Lung (tissue), 12 donors: ENCODE data around the gene IKBKG. TPM values are rescaled to one million over a fixed set of nuclear protein-coding genes. Genes with fewer than 3 reads are reported as not detected.
"Not testable (repeated sequence)": the region's sequence is repeated elsewhere in the genome, so short reads cannot be mapped to it uniquely, and the experiment has no call there.

Experiments used
- ATAC-seq: fragments of 200-7000 bp; cut with Tn5 transposase; one replicate; pipeline ENCODE4 v1.9.1; 2020; ENCODE audit warnings: moderate number of reproducible peaks; ENCODE audit not compliant: insufficient read depth, low FRiP score
- DNase-seq, 3 donors: peaks; one replicate each; pipeline ENCODE4 v3.0.0-alpha.2; 2013 to 2017
- H3K27ac ChIP-seq, 2 donors: one replicate each; pipeline ENCODE4 v1.5.1; 2013; ENCODE audit warnings: mild to moderate bottlenecking in 2 of 2, moderate library complexity in 2 of 2, control low read depth in 1 of 2, inconsistent platforms in 1 of 2, low read depth in 1 of 2, low read length in 1 of 2
- H3K27me3 ChIP-seq, 3 donors: one replicate each; pipeline ENCODE4 v1.5.1; 2013; ENCODE audit warnings: low read length in 2 of 3; ENCODE audit not compliant: control insufficient read depth in 3 of 3, insufficient read depth in 3 of 3
- H3K36me3 ChIP-seq, 4 donors: one replicate each; pipeline ENCODE4 v1.5.1; 2013; ENCODE audit warnings: low read length in 4 of 4, mild to moderate bottlenecking in 1 of 4, moderate library complexity in 1 of 4; ENCODE audit not compliant: control insufficient read depth in 4 of 4, insufficient read depth in 4 of 4
- H3K4me1 ChIP-seq, 5 donors: one replicate each; pipeline ENCODE4 v1.5.1; 2013; ENCODE audit warnings: low read length in 5 of 5, mild to moderate bottlenecking in 2 of 5, moderate library complexity in 1 of 5; ENCODE audit not compliant: control insufficient read depth in 5 of 5, insufficient read depth in 5 of 5
- H3K4me3 ChIP-seq: one replicate; pipeline ENCODE4 v1.5.1; 2013; ENCODE audit warnings: mild to moderate bottlenecking, control low read depth, moderate library complexity
- H3K9ac ChIP-seq, 2 donors: one replicate each; pipeline ENCODE4 v1.5.1; 2013; ENCODE audit warnings: low read length in 2 of 2, control low read depth in 1 of 2; ENCODE audit not compliant: insufficient read depth in 1 of 2
- H3K9me3 ChIP-seq, 4 donors: one replicate each; pipeline ENCODE4 v1.5.1; 2013; ENCODE audit warnings: low read length in 3 of 4, mild to moderate bottlenecking in 1 of 4, moderate library complexity in 1 of 4; ENCODE audit not compliant: control insufficient read depth in 4 of 4, insufficient read depth in 3 of 4
- CTCF ChIP-seq: IDR thresholded peaks from 2 replicates; pipeline ENCODE4 v1.5.1; 2012; ENCODE audit warnings: mild to moderate bottlenecking; ENCODE audit errors: control extremely low read depth, extremely low read depth
- WGBS, 2 donors: extraction: QIAGEN DNeasy Blood & Tissue Kit; methylation state at CpG; one replicate each; pipeline ENCODE4 v1.1.7; 2013; 5-methylcytosine and 5-hydroxymethylcytosine counted together
- polyA plus RNA-seq, 2 donors: library from polyadenylated mRNA; stranded (reverse); fragments of 200-250 nt; gene quantifications; one replicate each; pipeline ENCODE4 v1.2.1, GENCODE V29; 2013
- total RNA-seq, 2 donors: library from RNA; depleted of rRNA in 1 of 2; stranded (reverse); fragments of >200 nt in 1 of 2; gene quantifications; one replicate each; pipeline ENCODE4 v1.2.1, GENCODE V29; 2014 to 2021
- donor health status: control.
- donor health status: control.
- donor health status: Bipolar disorder and iron deficiency.
- donor health status: healthy.
- donor health status: DM: yes; HTN: yes; CAD: no.

The IKBKG gene
- total and polyA plus RNA-seq, 4 donors, result 12.0 to 58.3 (median 36.4) TPM

GRCh38 chrX:154603438-154604430, 56.3 kb downstream of the IKBKG start:
- H3K4me3 ChIP-seq, result no peak overlapping the region
- peaks cover 0 to 5% (median 2%) of the 10 kb centered on the region in 4 donors for H3K9me3 ChIP-seq
- H3K27me3 ChIP-seq, result no peaks in the 10 kb centered on the region
- H3K9ac ChIP-seq, result no peak overlapping the region
- WGBS, 2 donors, result 77 to 86% methylated on average over 13 of the region's 13 CpGs
- peak overlapping the region in 1 of 2 donors; percentile 32 for H3K27ac ChIP-seq
- no peak for ATAC-seq
- no peak for TF ChIP-seq CTCF
- no peaks in the 10 kb centered on the region for H3K36me3 ChIP-seq
- no peaks in the 10 kb centered on the region for H3K4me1 ChIP-seq
- no peak for DNase-seq

- no peaks in the 10 kb centered on the region for H3K4me1 ChIP-seq
- 82 to 85% methylated on average over 6 of the region's 6 CpGs for WGBS, 2 donors
- no peak for TF ChIP-seq CTCF
- peaks cover 0 to 5% (median 2%) of the 10 kb centered on the region in 4 donors for H3K9me3 ChIP-seq
- DNase-seq (no peak), ATAC-seq (no peak)
- no peaks in the 10 kb centered on the region for H3K27me3 ChIP-seq
- H3K9ac ChIP-seq, result no peak overlapping the region
- no peak overlapping the region for H3K27ac ChIP-seq
- no peak overlapping the region for H3K4me3 ChIP-seq
- H3K36me3 ChIP-seq, result no peaks in the 10 kb centered on the region
Observed at GRCh38 chrX:154605566-154605965, 58.1 kb downstream of the IKBKG start.

- 50 to 60% methylated on average over 6 of the region's 6 CpGs for WGBS, 2 donors
- no peaks in the 10 kb centered on the region for H3K36me3 ChIP-seq
- no peak for DNase-seq
- no peak for ATAC-seq
- TF ChIP-seq CTCF, result no peak
- H3K27ac ChIP-seq, result no peak overlapping the region
- H3K4me1 ChIP-seq, result no peaks in the 10 kb centered on the region
- no peak overlapping the region for H3K9ac ChIP-seq
- peaks cover 0 to 5% (median 2%) of the 10 kb centered on the region in 4 donors for H3K9me3 ChIP-seq
- H3K4me3 ChIP-seq, result no peak overlapping the region
- no peaks in the 10 kb centered on the region for H3K27me3 ChIP-seq
Observed at GRCh38 chrX:154607370-154607769, 60.0 kb downstream of the IKBKG start.

- not testable (repeated sequence) for H3K4me3 ChIP-seq, H3K36me3 ChIP-seq, H3K9ac ChIP-seq, H3K9me3 ChIP-seq, H3K27ac ChIP-seq, H3K27me3 ChIP-seq, H3K4me1 ChIP-seq, DNase-seq, ATAC-seq
- WGBS, 2 donors, result 79 to 94% methylated on average over 9 to 11 of the region's 11 CpGs
Observed at GRCh38 chrX:154607976-154608375, 60.6 kb downstream of the IKBKG start.

- H3K27me3 ChIP-seq, H3K27ac ChIP-seq, DNase-seq, H3K36me3 ChIP-seq, ATAC-seq, H3K9me3 ChIP-seq, H3K4me1 ChIP-seq, H3K9ac ChIP-seq, H3K4me3 ChIP-seq: not testable (repeated sequence)
- 77 to 80% methylated on average over 12 of the region's 12 CpGs for WGBS, 2 donors
Observed at GRCh38 chrX:154608823-154609222, 61.4 kb downstream of the IKBKG start.

- not testable (repeated sequence) for H3K9me3 ChIP-seq, DNase-seq, H3K36me3 ChIP-seq, H3K27ac ChIP-seq, H3K27me3 ChIP-seq, H3K4me1 ChIP-seq, H3K4me3 ChIP-seq, ATAC-seq, H3K9ac ChIP-seq
- WGBS, 2 donors, result 88 to 91% methylated on average over 12 of the region's 12 CpGs
Observed at GRCh38 chrX:154611146-154611545, 63.7 kb downstream of the IKBKG start.
